HTERT RPE-1 (cell line): ENCODE results near the gene SLFN14.
"Not testable (repeated sequence)": the region's sequence is repeated elsewhere in the genome, so short reads cannot be mapped to it uniquely, and the experiment has no call there.

Source experiments
- in situ Hi-C: fragments of 300-500 bp; cut with MboI; formaldehyde crosslinking; loops from 4 replicates; pipeline ENCODE4 v1.14.3; 2020; ENCODE audit warnings: low sequenced_read_pairs

Gene SLFN14

DNA sequence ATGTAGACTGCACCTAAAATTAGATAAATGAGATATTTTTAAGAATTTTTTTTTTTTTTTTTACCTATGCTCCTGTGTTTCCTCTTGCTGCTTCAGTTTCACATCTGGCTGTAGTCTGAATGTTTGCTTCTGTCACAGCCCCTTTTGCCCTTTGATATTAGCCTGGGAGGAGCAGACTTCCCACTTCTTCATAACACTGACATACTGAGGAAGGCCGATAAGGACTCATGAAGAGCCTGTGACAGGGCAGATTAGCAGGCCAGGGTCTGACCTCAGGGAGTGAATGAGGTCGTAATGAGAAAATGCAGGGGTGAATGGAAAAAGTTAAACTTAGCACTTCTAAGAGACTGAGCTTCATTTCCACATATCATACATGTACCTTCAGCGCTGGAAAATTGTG lies at the start of gene SLFN14:
Gene SLFN14 (minus strand): TSS at position 117 of the 400 bp plus-strand sequence. CDS start 2,757 bp downstream, outside the sequence.
- in situ Hi-C loops: no loop called here

DNA sequence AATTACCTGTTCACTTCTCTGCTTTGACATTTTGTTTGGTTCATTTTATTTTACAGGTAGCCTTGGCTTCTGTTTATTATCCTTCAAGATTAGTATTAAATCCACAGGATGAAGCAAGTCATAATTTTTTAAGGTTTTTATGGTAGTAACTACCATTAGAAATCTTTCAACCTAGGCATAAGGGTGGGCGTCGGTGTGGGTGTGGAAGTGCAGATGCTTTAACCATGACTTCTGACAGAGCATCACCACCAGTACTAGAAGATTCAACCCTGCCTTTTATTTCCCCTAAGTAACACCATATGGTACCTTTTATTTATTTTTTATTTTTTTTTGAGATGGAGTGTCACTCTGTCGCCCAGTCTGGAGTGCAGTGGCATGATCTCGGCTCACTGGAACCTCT lies 49.2 kb upstream of the SLFN14 start:
- in situ Hi-C loops: no loop called here

DNA sequence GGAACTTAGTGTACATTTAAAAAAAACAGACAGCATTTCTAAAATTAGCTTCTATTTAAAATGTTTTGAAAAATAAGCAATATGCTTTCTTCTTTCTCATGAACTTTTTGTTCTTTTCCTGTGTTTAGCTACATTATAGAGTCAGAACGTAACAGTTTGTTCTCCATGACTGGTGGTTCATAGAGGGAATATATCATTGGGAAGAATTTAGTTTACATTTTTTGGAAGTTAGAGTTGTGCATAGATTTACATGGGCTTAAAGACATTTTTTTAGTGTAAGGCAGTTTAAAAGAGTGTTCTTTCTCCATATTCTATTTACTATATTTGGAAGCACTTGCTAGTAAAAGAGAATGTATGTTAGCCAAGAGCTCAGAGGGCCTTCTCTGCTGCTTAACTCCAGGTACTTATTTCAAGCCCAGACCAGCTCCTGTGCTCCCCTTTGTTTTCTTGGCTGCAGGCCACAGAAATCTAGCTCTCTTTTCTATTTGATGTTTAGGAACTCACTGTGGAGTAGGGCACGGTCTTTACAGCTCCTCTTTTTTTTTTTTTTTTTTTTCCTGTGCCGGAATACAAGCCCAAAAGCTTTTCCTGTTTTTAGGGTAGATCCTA lies 46.7 kb upstream of the SLFN14 start:
- in situ Hi-C loops: no loop called here

GRCh38 chr17:35605678-35606077 lies 45.1 kb upstream of the SLFN14 start:
- in situ Hi-C loops: no loop called here

- in situ Hi-C loops: no loop called here
Measured at GRCh38 chr17:35603674-35604073, 43.1 kb upstream of the SLFN14 start.

DNA sequence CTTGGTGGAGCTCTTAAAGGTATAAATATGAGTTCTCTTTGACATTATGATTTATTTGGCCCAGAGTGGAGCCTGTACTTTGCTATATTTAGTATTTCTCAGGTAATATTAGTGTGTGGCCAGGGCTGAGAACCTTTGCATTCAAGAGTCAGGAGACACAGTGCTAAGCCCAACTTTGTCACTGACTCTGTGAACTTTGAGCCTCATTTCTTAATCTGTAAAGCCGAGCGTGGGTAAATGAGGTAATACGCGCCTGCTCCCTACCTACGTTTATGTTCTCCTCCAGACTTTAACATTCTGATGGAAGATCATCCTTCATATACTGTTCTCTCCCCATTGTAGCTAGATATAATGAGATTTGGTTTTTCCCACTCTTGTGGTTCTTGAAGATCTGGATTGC lies 37.0 kb upstream of the SLFN14 start:
- in situ Hi-C loops: no loop called here

- in situ Hi-C loops: no loop called here
Measured at GRCh38 chr17:35596530-35597233, 36.1 kb upstream of the SLFN14 start.

DNA sequence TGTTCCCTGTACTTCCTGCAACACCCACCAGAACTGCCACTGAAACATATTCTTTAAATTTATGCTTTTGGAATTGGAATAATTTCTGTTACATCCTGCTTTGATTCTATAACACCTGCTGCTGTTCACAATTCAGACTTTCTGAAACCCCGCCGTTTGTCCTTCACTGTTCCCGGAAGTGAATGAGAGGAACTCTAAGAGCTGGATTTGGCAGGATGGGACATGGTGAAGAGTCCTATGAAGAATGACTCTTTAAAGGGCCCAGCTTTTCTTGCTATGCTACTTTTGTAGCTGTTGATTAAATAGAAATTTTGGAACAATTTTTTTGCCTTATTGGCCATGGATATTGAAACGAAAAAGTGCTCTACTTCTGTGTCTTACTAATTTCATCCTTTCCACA lies 35.5 kb upstream of the SLFN14 start:
- in situ Hi-C loops: no loop called here

- in situ Hi-C loops: no loop called here
Measured at GRCh38 chr17:35588196-35588920, 27.7 kb upstream of the SLFN14 start.

DNA sequence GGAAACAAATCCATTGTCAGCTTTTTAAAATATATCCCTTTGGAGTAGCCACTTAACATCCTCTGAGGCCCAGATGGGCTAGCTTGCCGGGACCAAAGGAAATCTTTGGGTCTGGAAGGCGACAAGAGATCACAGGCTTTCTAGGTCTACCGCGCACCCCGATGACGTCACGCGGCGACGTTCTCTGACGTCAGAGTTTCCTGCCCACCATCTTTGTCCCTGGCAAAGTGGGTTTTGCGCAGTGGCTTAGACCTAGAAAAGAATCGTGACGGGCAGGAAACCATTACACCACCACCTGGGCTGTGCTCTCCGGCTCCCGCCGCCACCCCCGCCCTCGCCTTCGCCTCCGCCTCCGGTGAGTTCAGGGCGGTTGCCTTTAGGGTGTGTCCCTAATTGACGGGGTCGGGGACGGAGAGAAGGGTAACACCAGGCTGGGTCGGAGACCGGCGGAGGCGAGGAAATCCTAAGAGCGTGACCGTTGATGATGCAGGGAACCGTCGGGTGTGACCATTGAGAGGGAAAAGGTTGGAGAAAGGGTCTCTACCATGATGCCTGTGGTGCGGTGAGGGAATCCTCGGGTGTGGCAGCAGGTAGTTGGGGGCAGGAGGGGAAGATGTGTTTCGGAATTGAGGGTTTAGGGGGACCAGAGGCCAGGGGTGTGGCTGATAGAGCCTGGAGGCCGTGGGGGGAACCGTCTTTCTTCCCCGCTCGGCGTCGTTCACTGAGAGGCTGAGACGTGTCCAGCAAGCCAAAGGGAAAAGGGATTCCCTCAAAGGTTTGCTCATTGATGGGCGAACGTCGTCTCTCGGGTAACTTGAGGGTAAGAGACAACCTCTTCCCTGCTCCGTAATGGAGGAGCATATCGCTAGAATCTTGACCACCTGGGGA lies 26.7 kb upstream of the SLFN14 start, which contains the start of gene AP2B1:
Gene AP2B1 (plus strand): TSS at position 249 of the 888 bp plus-strand sequence. CDS start 6,709 bp downstream, outside the sequence.
- in situ Hi-C loops: no loop called here

DNA sequence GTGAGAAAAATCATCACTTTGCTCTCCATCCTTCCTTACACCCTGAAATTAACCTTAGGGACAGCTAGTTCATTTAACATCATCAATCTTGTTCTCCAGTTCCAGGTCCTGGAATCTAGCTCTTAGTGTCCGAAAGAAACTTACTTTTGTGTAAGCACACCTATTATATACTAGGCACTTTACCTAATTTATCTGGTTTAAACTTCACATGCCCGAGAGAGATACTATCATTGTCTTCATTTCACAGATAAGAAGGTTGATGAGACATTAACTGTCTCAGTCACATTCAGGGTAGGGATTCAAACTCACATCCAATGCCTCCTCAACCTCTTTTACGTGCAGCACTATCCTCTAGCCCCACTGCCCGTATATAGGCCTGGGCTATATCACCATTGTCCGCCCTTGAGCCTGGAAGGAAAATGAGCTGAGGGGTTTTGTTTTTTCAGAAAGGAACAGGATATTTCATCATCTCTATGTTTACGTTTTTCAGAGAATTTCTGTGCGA lies 26.0 kb upstream of the SLFN14 start:
- in situ Hi-C loops: no loop called here

DNA sequence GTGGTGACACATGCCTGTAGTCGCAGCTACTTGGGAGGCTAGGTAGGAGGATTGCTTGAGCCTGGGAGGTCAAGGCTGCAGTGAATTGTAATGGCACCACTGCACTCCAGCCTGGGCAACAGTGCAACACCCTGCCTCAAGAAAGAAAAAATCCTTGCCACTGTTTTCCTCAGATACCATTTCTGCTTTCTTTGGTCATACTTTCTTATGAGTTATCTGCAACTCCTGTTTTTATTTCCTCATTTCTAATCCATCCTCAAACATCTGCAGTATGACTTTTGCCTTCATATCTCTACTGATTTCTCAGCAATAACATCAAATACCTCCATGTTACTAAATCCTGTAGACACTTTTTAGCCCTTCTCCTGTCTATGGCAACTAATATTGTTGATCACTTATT lies 23.4 kb upstream of the SLFN14 start:
- in situ Hi-C loops: no loop called here

- in situ Hi-C loops: no loop called here
Measured at GRCh38 chr17:35578929-35579432, 18.4 kb upstream of the SLFN14 start.

GRCh38 chr17:35578197-35578928 lies 17.7 kb upstream of the SLFN14 start, which contains the start of gene PEX12:
TSS of gene PEX12 (minus strand) at chr17:35578571. CDS start at chr17:35578021, 550 bp downstream.
- in situ Hi-C loops: no loop called here

GRCh38 chr17:35577830-35578196 lies 17.2 kb upstream of the SLFN14 start:
- in situ Hi-C loops: no loop called here

GRCh38 chr17:35575759-35576158 lies 15.1 kb upstream of the SLFN14 start:
- in situ Hi-C loops: no loop called here

DNA sequence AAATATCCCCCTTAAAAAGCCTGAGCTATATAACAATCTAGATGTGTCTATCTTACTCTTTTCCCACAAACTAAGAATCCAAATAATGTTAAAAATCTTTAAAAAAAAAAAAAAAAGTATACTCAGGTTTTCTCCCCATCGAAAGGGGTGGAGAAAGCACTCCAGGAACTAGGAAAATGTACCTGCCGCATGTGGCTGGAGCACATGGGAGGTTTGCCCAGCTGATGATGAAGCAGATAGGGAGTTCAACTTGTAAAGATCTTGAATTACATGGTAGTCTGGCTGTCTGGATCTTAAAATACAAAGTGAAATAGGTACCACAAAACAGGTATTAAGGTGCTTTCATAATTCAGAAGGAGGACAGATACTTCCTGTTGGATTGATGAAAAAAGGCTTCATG lies 8.8 kb upstream of the SLFN14 start:
- in situ Hi-C loops: no loop called here

DNA sequence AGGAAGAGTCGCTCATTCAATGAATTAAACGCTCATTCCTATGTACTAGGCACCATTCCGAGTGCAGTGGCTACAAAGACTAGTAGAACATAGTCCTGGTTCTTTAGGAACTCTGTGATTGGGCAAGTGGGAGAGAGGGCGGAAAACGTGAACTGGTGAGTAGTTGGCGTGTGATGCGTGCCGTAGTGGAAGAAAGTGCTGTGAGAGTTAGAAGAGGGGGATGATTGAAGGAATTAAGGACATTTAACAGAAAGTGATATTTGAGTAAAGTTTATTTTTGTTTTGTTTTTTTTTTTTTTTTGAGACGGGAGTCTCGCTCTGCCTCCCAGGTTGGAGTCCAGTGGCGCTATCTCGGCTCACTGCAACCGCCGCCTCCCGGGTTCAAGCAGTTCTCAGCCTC lies 7.9 kb upstream of the SLFN14 start:
- in situ Hi-C loops: no loop called here

DNA sequence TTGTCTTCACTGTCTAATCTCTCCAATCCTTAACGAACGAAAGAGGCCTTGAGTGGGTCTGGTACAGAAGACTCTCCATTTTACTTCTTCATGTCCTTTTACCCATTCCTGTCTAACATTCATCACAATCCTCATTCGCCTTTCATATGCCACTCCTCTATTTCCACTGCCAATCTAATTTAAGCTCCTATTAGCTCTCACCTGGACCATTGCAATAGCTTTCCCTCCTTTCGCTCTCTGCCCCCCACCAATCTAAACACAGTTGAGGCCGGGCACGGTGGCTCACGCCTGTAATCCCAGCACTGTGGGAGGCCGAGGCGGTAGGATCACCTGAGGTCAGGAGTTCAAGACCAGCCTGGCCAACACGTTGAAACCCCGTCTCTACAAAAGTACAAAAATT lies 6.3 kb upstream of the SLFN14 start:
- in situ Hi-C loops: no loop called here

- in situ Hi-C loops: not testable (repeated sequence)
Measured at GRCh38 chr17:35563181-35563580, 2.6 kb upstream of the SLFN14 start.
